Thoracic aorta (tissue), 2 donors: ENCODE results near the gene SLC38A7. TPM values are rescaled to one million over a fixed set of nuclear protein-coding genes. Genes with fewer than 3 reads are reported as not detected.

Experiments
- ATAC-seq: fragments of 150-250 bp; one replicate; pipeline ENCODE4 v1.8.0; 2017; ENCODE audit warnings: low read depth; ENCODE audit not compliant: insufficient number of reproducible peaks, low FRiP score
- DNase-seq: peaks from one replicate; pipeline ENCODE4 v3.0.0-alpha.2; 2020; ENCODE audit warnings: low spot score
- H3K27ac ChIP-seq, 2 donors: fragments of 200-600 bp; sonication (generic); 1 replicate in 1 of 2; 2 replicates in 1 of 2; pipeline ENCODE4 v1.5.1; 2016; ENCODE audit warnings: mild to moderate bottlenecking in 2 of 2, moderate library complexity in 2 of 2
- H3K27me3 ChIP-seq: fragments of 200-600 bp; sonication (generic); replicated peaks from 2 replicates; pipeline ENCODE4 v1.6.0; 2016; ENCODE audit warnings: mild to moderate bottlenecking; ENCODE audit not compliant: insufficient read depth
- H3K36me3 ChIP-seq: fragments of 200-600 bp; sonication (generic); one replicate; pipeline ENCODE4 v1.5.1; 2016
- H3K4me1 ChIP-seq, 2 donors: fragments of 200-600 bp; sonication (generic); 1 replicate in 1 of 2; 2 replicates in 1 of 2; pipeline versions ENCODE4 v1.5.1 to v1.6.0; 2016; ENCODE audit warnings: low read depth in 2 of 2, mild to moderate bottlenecking in 1 of 2; ENCODE audit not compliant: control insufficient read depth in 1 of 2
- H3K4me3 ChIP-seq: fragments of 200-600 bp; sonication (generic); 2 replicates; pipeline ENCODE4 v1.5.1; 2016; ENCODE audit warnings: mild to moderate bottlenecking
- H3K9me3 ChIP-seq: fragments of 200-600 bp; sonication (generic); 2 replicates; pipeline ENCODE4 v1.5.1; 2016
- CTCF ChIP-seq: fragments of 200-600 bp; sonication (generic); IDR thresholded peaks from one replicate; pipeline ENCODE4 v1.5.1; 2019; ENCODE audit warnings: antibody characterized with exemption
- total RNA-seq, 2 donors: library from RNA; depleted of rRNA; stranded (reverse); fragments of >200 nt; gene quantifications; one replicate each; pipeline versions ENCODE4 v1.1.0 to v1.2.3, GENCODE V29; 2016

Gene SLC38A7
- total RNA-seq, 2 donors from 2014 or later, result 12.0 to 19.5 TPM

GRCh38 chr16:58636466-58636865 is 48.1 kb downstream of the SLC38A7 start:
- TF ChIP-seq CTCF, result no peak
- ATAC-seq, result no peak
- Histone ChIP-seq H3K4me3 (no peak overlapping the region), H3K27me3 (no peaks in the 10 kb centered on the region), H3K9me3 (no peaks in the 10 kb centered on the region), H3K36me3 (no peaks in the 10 kb centered on the region), H3K27ac (no peak overlapping the region), H3K4me1 (no peaks in the 10 kb centered on the region)
- no peak for DNase-seq

- DNase-seq (no peak), ATAC-seq (no peak)
- H3K4me1 ChIP-seq, result peaks cover 0 to 2% of the 10 kb centered on the region in 2 donors
- no peak overlapping the region for H3K27ac ChIP-seq
- H3K36me3 ChIP-seq, result no peaks in the 10 kb centered on the region
- H3K9me3 ChIP-seq, result no peaks in the 10 kb centered on the region
- no peak overlapping the region for H3K4me3 ChIP-seq
- TF ChIP-seq CTCF, result no peak
- H3K27me3 ChIP-seq, result no peaks in the 10 kb centered on the region
Observed at GRCh38 chr16:58635502-58635901, 49.1 kb downstream of the SLC38A7 start.

GRCh38 chr16:58634265-58634802 is 50.2 kb downstream of the SLC38A7 start:
- no peak for DNase-seq

GRCh38 chr16:58629733-58630640 is 54.6 kb downstream of the SLC38A7 start, which contains the start of gene CNOT1:
CNOT1 (minus strand) TSS chr16:58629826; CDS start chr16:58599337, 30,489 bp downstream.
- Histone ChIP-seq H3K27ac (peak within 1 kb of the TSS; percentile 98), H3K27me3 (no peaks in the 10 kb centered on the region), H3K4me3 (peak within 1 kb of the TSS; percentile 84), H3K9me3 (no peaks in the 10 kb centered on the region), H3K36me3 (no peaks in the 10 kb centered on the region), H3K4me1 (peaks cover 13 to 28% of the 10 kb centered on the region in 2 donors)
- ATAC-seq (peak; percentile 99), DNase-seq (peak; percentile 95)
- no peak for TF ChIP-seq CTCF

More at GRCh38 chr16:58634265-58634802, 50.2 kb downstream of the SLC38A7 start:
- TF ChIP-seq CTCF, result no peak
- peaks cover 0 to 3% of the 10 kb centered on the region in 2 donors for H3K4me1 ChIP-seq
- no peaks in the 10 kb centered on the region for H3K36me3 ChIP-seq
- no peaks in the 10 kb centered on the region for H3K27me3 ChIP-seq
- H3K9me3 ChIP-seq, result no peaks in the 10 kb centered on the region
- H3K4me3 ChIP-seq, result no peak overlapping the region
- ATAC-seq, result no peak
- no peak overlapping the region for H3K27ac ChIP-seq
